OCI-LY1 (cell line): Measurements from ENCODE around the gene RHBDF1.

Source experiments
- H2AFZ ChIP-seq: fragments of 200-600 bp; sonication (generic), shearing (Covaris generic); 2 replicates; pipeline ENCODE4 v1.6.0; 2014; ENCODE audit warnings: antibody characterized with exemption, mild to moderate bottlenecking, low read length
- H3F3A ChIP-seq: fragments of 200-600 bp; sonication (generic), shearing (Covaris generic); 2 replicates; pipeline ENCODE4 v1.6.0; 2014; ENCODE audit warnings: mild to moderate bottlenecking, antibody characterized with exemption, low read length, moderate library complexity; ENCODE audit not compliant: insufficient read depth
- H3K27ac ChIP-seq: fragments of 200-600 bp; sonication (generic); 2 replicates; pipeline ENCODE4 v1.5.1; 2014; ENCODE audit warnings: low read length, mixed run types, mild to moderate bottlenecking, low read depth; ENCODE audit not compliant: poor library complexity, severe bottlenecking
- H3K27me3 ChIP-seq: fragments of 200-600 bp; sonication (generic); 2 replicates; pipeline ENCODE4 v1.6.0; 2014; ENCODE audit warnings: antibody characterized with exemption, mild to moderate bottlenecking, low read length, moderate library complexity; ENCODE audit not compliant: insufficient read depth
- H3K36me3 ChIP-seq: fragments of 200-600 bp; sonication (generic); 2 replicates; pipeline ENCODE4 v1.6.1; 2014; ENCODE audit warnings: mild to moderate bottlenecking, antibody characterized with exemption, low read length, moderate library complexity, mixed read lengths; ENCODE audit not compliant: insufficient read depth
- H3K4me1 ChIP-seq: fragments of 200-600 bp; sonication (generic); 2 replicates; pipeline ENCODE4 v1.5.1; 2014; ENCODE audit warnings: mild to moderate bottlenecking, low read length, moderate library complexity; ENCODE audit not compliant: insufficient read depth, severe bottlenecking
- H3K4me2 ChIP-seq: fragments of 200-600 bp; sonication (generic), shearing (Covaris generic); 2 replicates; pipeline ENCODE4 v1.6.1; 2014; ENCODE audit warnings: low read length
- H3K4me3 ChIP-seq: fragments of 200-600 bp; sonication (generic); 2 replicates; pipeline ENCODE4 v1.5.1; 2014; ENCODE audit warnings: low read length, low read depth, mild to moderate bottlenecking, mixed read lengths; ENCODE audit not compliant: poor library complexity, severe bottlenecking
- H3K79me2 ChIP-seq: fragments of 200-600 bp; shearing (Covaris generic); 2 replicates; pipeline ENCODE4 v1.6.1; 2016; ENCODE audit warnings: mixed run types, low read length, mixed read lengths; ENCODE audit not compliant: insufficient read depth
- H3K9ac ChIP-seq: fragments of 200-600 bp; sonication (generic), shearing (Covaris generic); 2 replicates; pipeline ENCODE4 v1.6.1; 2014; ENCODE audit warnings: mild to moderate bottlenecking, low read length, mixed read lengths
- H3K9me2 ChIP-seq: fragments of 200-600 bp; sonication (generic), shearing (Covaris generic); 2 replicates; pipeline ENCODE4 v1.6.1; 2014; ENCODE audit warnings: low read depth, mild to moderate bottlenecking, low read length, mixed read lengths
- H3K9me3 ChIP-seq: fragments of 200-600 bp; shearing (Covaris generic); 2 replicates; pipeline ENCODE4 v1.6.1; 2014; ENCODE audit warnings: low read length, mixed read lengths
- H4K20me1 ChIP-seq: fragments of 200-600 bp; sonication (generic), shearing (Covaris generic); 2 replicates; pipeline ENCODE4 v1.6.0; 2016; ENCODE audit warnings: mild to moderate bottlenecking, low read length; ENCODE audit not compliant: insufficient read depth
- CTCF ChIP-seq: fragments of 200-600 bp; sonication (generic), shearing (Covaris generic); IDR thresholded peaks from 2 replicates; pipeline ENCODE4 v1.5.1; 2017; ENCODE audit warnings: mild to moderate bottlenecking, antibody characterized with exemption, low read length, moderate library complexity, mixed read lengths
- EZH2 ChIP-seq: fragments of 200-600 bp; sonication (generic), shearing (Covaris generic); IDR thresholded peaks from 2 replicates; pipeline ENCODE4 v1.8.0; 2017; ENCODE audit warnings: borderline replicate concordance, mixed run types, mild to moderate bottlenecking, antibody characterized with exemption, low read length, moderate library complexity, mixed read lengths

The RHBDF1 gene

GRCh38 chr16:119295-119694 is 46.9 kb upstream of the RHBDF1 start:
- TF ChIP-seq CTCF (no peak), EZH2 (no peak)
- Histone ChIP-seq H3K9ac (no peak overlapping the region), H3K36me3 (peaks cover 17% of the 10 kb centered on the region), H3K27ac (no peak overlapping the region), H3K79me2 (no peaks in the 10 kb centered on the region), H3K27me3 (no peaks in the 10 kb centered on the region), H3K9me2 (no peaks in the 10 kb centered on the region), H3K4me1 (peaks cover 4% of the 10 kb centered on the region), H3K9me3 (no peaks in the 10 kb centered on the region), H3K4me2 (no peak overlapping the region), H2AFZ (no peak overlapping the region), H3F3A (no peaks in the 10 kb centered on the region), H4K20me1 (no peaks in the 10 kb centered on the region), H3K4me3 (no peak overlapping the region)

GRCh38 chr16:118857-119256 is 46.4 kb upstream of the RHBDF1 start:
- H3F3A ChIP-seq, result no peaks in the 10 kb centered on the region
- no peak overlapping the region for H3K4me3 ChIP-seq
- H3K36me3 ChIP-seq, result peaks cover 20% of the 10 kb centered on the region
- no peaks in the 10 kb centered on the region for H3K27me3 ChIP-seq
- no peak overlapping the region for H3K4me2 ChIP-seq
- TF ChIP-seq EZH2 (no peak), CTCF (no peak)
- H3K9me2 ChIP-seq, result no peaks in the 10 kb centered on the region
- H3K27ac ChIP-seq, result no peak overlapping the region
- H4K20me1 ChIP-seq, result no peaks in the 10 kb centered on the region
- H2AFZ ChIP-seq, result no peak overlapping the region
- H3K4me1 ChIP-seq, result peaks cover 4% of the 10 kb centered on the region
- H3K79me2 ChIP-seq, result no peaks in the 10 kb centered on the region
- H3K9ac ChIP-seq, result no peak overlapping the region
- no peaks in the 10 kb centered on the region for H3K9me3 ChIP-seq

- H4K20me1 ChIP-seq, result no peaks in the 10 kb centered on the region
- no peaks in the 10 kb centered on the region for H3K9me3 ChIP-seq
- H3K4me3 ChIP-seq, result no peak overlapping the region
- H3K27ac ChIP-seq, result no peak overlapping the region
- H3K79me2 ChIP-seq, result no peaks in the 10 kb centered on the region
- no peaks in the 10 kb centered on the region for H3K27me3 ChIP-seq
- no peaks in the 10 kb centered on the region for H3K9me2 ChIP-seq
- no peak for TF ChIP-seq EZH2
- TF ChIP-seq CTCF, result peak; percentile 96
- no peak overlapping the region for H3K9ac ChIP-seq
- no peaks in the 10 kb centered on the region for H3F3A ChIP-seq
- H3K4me2 ChIP-seq, result no peak overlapping the region
- peaks cover 4% of the 10 kb centered on the region for H3K4me1 ChIP-seq
- H3K36me3 ChIP-seq, result peaks cover 24% of the 10 kb centered on the region
- no peak overlapping the region for H2AFZ ChIP-seq
These were observed 45.2 kb upstream of the RHBDF1 start for GRCh38 chr16:117379-118365.
